Glomerular endothelial cell (primary cell): ENCODE data around the gene ID2. TPM values are rescaled to one million over a fixed set of nuclear protein-coding genes. Genes with fewer than 3 reads are reported as not detected.

Experiments
- DNase-seq: peaks from one replicate; pipeline ENCODE4 v3.0.0-alpha.2; 2011; ENCODE audit warnings: low read depth, low spot score; ENCODE audit errors: extremely low read depth
- total RNA-seq: library from RNA; depleted of rRNA; stranded (reverse); fragments of >200 nt; gene quantifications from 2 replicates; pipeline ENCODE4 v1.2.3, GENCODE V29; 2015

ID2 gene, protein sequence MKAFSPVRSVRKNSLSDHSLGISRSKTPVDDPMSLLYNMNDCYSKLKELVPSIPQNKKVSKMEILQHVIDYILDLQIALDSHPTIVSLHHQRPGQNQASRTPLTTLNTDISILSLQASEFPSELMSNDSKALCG
- total RNA-seq = 6.0 and 32.5 TPM in 2 replicates

DNA sequence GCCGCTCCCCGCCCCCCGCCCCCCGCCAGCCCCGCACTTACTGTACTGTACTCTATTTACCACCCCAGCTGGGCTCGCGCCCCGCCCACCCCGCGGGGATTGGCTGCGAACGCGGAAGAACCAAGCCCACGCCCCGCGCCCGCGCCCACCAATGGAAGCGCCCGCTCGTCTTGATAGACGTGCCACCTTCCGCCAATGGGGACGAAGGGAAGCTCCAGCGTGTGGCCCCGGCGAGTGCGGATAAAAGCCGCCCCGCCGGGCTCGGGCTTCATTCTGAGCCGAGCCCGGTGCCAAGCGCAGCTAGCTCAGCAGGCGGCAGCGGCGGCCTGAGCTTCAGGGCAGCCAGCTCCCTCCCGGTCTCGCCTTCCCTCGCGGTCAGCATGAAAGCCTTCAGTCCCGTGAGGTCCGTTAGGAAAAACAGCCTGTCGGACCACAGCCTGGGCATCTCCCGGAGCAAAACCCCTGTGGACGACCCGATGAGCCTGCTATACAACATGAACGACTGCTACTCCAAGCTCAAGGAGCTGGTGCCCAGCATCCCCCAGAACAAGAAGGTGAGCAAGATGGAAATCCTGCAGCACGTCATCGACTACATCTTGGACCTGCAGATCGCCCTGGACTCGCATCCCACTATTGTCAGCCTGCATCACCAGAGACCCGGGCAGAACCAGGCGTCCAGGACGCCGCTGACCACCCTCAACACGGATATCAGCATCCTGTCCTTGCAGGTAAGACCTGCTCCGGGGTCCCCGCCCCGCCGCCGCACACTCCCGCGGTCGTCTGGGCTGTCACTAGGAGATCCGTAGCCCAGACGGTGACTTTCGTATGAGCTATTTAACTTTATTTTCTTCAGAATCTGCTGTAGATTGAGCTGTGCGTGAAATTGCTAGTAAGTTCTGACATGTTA, at the start of gene ID2:
Gene ID2 (plus strand): TSS at position 271 of the 907 bp plus-strand sequence. CDS start 110 bp downstream, at position 381.
- no peak for DNase-seq

DNA sequence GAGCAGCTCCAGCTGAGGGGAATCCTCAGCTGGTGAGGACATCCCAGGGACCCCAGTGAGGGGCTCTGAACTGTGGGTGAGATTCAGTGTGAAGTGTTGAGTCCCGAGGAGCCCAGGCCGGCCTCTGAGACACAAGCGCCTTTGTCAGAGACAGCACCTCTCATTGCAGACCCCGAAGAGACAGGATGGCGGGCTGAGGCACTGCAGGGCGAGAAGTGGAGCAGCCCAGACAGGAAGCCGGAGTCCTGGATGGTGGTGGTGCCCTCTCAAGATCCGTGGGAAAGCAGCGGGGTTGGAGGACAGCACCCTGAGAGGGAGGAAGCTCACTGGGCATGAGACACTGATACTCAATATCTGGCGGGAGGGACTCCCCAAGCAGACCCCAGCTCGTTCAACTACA, 49.1 kb upstream of the ID2 start:
- no peak for DNase-seq

DNA sequence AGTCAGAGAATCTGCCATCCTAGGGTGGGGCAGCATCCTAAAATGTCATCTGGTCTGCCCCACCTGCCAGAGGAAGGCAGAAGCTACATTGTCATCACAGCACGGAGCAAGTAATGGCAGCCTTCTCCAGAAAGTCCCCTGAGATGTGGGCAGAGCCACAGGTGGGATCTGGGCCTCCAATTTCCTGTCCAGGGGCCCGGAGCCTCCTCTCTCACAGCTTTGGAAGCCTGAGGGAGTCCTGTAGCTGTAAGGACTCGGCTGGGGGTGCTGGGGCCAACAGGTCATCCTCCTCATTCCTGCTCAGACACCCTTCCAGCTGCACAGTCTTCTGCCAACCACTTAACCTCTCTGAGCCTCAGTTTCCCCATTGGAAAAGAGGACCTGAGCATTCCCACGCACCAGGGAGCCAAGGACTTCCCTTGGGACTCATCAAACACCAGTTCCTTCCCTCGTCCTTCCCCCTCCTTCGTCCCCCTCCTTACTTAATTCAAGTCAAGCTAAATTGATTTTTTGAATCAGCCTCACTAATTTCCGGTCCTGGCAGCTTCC, 48.6 kb upstream of the ID2 start:
- DNase-seq = no peak

DNA sequence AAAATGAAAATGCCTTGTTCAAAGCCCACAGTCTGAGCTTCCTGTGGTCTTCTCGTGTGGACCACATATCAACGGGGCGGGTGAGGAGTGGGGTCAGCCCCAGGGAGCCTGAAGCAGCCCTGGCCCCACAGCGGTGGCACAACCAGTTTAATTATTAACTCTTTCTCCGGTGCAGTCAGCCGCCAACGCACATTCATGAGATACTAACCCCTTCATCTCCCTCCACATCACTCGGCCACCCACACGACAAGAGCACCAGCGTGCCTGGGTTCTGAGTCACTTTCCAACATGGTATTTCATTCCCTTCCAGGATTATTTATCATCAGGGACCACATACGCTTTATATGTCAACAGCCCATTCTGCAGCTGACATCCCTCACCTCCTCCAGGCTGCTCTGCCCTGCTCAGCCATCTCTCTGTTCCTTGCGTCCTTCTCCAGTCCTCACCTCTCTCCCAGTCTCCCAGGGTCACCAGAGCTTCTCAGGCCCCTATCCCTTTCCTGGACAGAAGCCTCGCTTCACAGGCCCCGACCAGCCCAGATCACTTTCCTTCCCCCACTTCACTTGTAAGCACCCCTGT, 48.0 kb upstream of the ID2 start:
- no peak for DNase-seq

DNA sequence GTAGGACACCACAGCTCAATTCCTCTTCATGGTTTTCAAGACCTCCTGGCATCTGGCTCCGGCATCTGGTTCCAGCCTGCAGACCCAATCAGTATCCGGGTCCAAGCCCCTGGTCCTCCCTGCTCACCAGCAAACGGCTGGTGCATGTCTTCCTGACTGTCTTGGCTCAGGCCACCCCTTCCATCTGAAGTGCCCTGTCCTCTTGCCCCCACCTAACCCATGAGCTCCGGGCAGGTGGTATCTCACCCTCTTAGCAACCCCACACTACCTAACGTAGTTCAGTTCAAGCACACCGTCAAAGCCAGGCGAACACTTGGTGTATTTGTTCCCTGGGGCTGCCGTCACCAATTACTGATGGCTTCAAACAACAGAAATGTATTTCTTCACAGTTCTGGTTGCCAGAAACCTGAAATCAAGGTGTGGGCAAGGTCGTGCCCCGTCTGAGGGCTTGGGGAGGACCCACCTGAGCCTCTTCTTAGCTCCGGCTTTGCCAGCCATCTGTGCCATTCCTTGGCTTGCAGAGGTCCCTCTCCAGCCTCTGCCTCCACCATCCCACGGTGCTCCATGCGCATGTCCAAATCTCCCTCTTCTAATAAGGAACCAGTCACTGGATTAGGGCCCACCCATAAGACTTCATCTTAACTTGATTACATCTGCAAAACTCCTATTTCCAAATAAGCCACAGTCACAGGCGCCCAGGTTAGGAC, 47.2 kb upstream of the ID2 start:
- no peak for DNase-seq

DNA sequence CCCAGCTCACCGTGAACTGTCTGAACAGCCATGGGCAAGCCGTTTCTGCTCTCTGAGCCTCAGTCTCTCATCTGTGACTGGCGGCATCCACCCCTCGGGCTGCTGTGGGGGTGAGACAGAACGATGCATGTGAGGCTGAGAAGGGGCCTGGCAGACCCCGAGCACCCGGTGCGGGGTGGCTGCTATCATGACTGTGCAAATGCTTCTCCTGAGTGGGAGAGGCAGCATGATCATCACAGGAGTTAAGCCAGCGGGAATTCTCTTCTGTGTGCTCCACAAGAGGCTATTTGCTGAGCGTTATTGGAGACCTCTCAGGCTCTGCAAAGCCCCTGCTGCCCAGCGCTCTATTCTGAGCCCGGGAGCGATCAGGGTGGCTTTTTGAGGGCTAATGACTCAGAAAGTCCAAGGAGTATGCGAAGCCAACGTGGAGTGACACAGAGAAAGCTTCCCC, 45.8 kb upstream of the ID2 start:
- no peak for DNase-seq

DNA sequence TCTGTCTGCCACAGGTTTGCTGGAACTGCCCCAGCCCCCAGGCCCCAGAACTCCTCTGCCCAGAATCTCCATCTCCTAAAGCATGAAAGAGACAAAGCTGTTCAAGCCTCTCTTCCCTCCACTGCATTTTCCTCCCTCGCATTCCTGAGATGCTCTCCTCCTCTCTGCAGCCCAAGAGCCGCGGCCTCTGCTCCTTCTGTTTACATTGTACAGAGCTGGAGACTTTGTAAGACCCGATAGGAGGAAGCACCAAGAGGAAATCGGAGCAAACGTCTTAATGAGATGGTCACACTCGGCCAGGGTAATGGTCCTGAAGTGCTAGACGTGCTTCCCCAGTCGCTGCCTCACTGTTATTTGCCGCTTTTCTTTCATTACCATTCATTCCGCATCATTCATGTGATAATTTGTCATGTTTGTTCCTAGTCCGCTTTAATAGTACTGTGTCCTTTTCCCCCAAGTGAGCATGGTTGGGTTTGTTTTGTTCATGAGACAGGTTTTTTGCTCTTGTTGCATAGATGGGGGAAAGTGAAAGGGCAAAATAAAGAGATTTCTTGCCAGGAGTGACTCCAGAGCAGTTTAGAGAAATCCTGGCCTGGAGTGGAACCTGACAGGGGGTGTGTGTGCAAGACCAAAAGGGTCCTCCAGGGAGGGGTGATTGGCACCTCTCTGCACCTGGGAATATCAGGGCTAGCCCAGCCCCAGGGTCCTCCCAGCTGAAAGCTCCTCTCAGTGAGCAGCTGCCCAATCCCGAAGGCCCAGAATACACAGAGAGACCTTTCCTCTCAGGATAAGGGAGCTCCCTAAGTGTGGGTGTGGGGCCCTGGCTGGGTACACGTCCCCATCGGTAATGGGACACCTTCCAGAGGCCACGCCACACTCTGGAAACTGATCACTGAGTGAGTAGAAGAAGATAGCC, 44.9 kb upstream of the ID2 start:
- no peak for DNase-seq

DNA sequence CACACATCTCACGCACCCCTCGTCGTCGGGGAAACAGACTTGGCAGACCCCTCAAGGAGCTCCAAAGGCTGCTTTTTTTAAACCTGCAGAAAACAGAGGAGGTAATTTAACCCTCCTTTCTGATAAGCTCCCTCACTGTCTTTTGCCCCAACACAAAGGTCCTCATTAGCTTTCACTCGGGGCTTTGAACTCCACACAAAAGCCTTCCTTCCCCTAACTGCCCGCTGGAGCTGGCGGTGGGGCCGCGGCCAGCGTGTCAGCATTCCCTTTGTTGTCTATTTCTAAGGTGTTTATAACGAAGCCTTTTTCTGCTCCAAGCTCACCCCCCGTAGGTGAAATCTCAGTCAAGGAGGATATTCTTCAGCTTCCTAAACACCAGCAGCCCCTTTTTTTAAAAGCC, 43.5 kb upstream of the ID2 start:
- no peak for DNase-seq

DNA sequence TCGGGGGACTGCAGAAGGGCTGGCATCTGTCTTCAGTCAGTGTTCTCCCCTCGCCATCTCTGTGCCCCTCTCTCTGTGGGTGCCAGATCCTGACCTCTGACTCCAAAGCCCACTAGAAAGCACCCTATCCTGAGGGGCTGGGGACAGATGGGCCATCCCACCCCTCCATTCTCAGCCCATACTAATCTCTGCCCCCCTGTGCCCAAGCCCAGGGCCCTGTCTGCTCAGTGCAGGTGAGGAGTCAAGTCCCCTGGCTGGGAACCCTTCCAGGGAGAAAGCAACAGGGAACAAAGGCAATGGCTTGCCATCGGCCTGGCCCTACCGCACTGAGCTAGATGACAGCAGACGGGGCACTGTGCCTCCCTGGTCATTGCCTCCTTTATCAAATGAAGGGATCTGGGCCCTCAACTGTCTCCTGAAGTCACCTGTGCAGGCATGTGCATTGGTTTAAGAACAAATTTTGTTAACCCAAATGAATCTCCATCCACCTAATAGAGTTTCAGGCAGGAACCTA, 42.7 kb upstream of the ID2 start:
- DNase-seq = no peak

DNA sequence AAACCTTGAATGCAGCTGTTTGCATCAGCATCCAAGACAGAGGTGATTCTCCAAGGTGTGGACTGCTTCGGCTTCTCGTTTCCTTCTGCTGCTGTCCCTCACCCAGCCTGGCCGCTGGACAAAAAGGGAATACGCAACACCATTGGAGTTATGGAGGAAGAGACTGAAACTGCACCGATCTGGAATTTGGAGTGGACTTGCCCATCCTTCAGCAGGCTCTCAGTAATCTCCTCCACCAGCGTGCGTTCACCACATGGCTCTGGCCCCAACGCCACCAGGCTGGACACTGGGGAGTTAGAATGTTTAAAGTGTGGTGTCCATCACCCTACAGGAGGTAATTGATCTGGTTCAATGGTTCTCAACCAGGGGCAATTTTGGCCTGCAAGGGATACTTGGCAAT, 41.4 kb upstream of the ID2 start:
- DNase-seq = no peak

DNA sequence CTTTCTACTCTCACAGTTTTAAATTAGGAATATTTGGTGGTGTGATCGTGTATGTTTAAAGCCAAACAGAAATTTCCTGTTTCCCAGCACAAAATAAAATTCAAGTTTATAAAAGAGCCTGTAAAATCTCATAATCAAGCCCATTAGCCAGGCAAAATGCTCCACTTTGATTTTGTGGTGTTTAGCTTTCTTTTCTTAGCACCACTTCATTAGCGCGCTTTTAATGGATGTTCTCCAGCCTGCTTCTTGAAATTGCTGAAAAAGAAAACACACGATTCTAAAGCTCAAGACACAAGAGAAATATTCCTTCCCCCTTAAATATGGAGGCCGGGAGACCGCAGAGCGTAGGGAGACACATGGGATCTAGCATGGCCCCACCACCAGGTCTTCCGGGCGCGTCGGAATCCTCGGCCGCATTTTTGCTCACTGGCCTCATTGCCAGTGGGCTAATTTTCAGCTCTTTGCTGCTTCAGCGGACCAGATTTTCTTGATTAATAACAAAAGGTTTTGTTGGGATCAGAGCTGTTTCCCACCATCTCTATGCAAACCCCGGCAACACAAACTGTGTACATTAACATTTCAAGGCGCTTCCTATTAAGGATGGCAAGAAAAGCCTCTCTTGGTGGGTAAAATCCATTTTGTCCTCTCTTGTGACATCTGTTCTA, 40.4 kb upstream of the ID2 start:
- no peak for DNase-seq

DNA sequence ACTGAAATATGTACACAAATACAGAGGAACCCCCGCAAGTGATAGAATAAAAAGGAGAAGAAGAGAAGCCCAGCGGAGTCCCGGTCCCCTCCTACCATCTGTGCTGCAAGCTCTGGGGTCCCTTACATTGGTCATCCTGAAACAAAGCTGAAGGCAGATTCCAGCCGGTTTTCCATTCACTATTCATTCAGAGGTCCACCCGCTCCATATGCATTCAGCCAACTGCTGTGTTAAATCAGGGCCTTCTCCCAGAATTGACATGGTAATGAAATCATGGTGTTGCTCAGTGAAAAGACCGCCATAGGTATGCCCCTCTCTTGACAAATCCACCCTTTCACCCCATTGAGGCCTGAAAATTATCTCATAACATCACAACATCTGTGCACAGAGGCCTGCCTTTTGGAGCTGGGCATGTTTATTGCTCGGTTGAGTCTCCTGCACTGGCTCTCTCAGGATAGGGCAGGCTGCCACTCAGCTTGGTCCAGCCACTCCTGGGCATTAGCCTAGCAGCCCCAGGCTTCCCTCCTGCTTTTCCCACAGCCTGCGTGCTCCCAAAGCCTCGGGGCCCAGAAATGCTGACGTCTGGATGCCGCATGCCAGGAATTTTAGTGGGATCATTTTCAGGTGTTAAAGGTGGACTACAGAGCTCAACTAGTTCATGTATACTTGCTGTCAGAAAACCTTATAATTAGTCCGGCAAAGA, 39.3 kb upstream of the ID2 start:
- no peak for DNase-seq

DNA sequence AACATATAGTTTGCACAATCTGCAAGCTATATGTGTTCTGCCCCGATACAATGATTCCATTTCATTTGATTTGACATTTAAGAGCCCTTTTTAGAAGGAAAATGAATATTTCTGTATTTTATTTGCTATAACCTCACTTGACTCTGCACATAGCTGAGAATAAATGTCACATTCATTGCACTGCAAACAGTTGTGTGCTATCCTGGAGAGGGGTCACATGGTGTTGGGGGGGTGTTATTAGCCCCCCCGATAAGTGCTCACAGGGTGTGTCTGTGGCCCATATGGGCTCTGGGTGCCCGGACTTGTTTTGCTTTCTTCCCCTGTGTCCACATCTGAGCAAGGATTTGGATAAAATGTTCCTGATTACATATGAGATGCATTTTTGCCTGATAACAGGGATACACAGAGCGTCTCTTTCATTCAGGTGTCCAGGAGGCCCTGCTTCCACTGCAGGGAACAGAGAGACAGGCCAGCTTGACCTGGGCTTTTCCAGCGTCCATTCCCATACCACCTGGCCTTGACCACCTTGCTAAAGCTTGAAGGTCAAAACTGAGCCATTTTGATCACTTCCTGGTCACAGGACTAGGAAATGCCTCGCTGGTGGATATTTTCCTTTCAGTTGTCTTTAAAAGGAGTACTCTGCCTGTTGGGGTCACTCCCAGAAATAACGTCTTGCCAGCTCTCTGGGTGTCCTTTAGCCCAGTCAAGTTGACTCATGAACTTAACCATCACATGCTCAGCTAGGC, 38.4 kb upstream of the ID2 start:
- no peak for DNase-seq

DNA sequence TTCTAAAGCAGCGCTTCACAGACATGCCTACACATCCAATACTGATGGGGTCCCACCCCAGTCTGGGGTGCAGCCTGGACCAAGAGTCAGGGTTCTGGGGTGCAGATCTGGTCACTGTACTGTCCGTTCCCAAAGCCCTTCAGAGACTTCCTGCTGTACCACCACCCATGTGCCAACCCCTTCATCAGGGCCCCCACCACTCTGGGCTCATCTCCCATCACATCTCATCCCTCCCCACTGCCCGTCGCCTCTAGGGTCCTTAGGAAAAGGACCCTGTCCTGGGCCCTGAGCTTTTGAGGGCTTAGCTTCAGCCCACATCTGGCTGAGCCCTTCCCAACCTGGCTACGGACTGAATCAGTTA, 37.9 kb upstream of the ID2 start:
- DNase-seq = no peak

DNA sequence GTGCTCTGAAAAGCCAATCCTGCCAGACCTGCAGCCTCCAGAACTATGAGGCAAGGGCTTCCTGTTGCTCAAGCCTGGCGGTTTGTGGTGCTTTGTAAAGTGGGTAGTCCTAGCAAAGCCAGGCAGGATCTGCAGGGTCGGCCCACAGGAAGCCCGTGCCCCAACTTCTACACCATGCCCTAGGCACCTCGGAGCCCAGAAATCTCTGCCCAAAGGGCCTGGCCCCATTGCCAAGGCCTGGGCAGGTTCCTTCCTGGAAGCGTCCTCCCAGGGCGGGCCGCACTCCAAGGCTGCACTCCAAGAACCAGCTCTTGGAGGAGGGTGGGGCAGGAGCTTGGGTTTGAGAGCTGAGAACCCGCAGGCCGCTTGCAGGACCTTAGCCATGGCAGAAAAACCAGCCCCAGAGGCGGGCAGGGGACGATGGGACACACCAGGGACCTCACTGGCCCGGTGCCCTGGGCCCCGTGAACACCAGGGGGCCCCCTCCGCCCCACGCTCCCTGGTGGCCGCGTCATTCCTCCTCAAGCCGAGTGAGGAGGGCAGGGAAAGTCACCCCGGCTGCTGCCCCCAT, 37.2 kb upstream of the ID2 start:
- DNase-seq = no peak

DNA sequence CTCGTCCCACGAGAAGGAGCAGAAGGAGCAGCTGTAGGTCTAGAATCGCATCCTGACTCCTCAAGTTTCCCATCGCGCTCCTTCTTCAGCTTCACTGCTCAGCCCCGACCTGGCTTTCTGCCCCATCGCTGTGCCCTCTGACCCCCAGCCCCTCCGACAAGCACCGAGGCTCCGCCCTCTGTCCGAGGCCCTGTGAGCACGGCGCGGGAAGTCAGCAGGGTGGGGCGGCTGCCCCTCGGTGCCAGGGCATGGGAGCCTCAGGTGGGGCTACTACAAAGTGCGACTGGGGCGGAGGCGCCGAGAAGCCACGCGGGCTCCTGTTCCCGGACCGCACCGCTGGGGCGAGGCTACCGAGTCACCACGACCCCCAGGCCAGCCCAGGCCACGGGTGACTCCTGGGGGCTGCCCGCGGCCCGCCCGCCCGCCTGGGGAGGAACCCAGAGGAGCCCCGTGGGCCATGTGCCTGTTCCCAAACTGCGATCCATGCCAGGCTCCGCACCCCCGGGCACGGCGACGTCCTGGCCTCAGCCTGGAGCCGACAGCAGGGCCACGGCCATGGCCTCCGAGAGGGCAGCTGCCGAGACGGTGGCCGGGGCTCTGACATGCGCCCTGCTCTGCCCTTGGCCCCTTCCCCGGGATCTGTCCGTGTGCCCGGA, 36.6 kb upstream of the ID2 start:
- DNase-seq = no peak
